Small intestine (tissue), 16 donors: ENCODE measurements around the gene HAUS8. TPM values are rescaled to one million over a fixed set of nuclear protein-coding genes. Genes with fewer than 3 reads are reported as not detected.

ENCODE experiments used
- DNase-seq, 2 donors: peaks; one replicate each; pipeline versions ENCODE4 v3.0.0 to v3.0.0-alpha.2; 2013
- FAIRE-seq: peaks from 2 replicates; lab custom pipeline; 2012; peaks lifted over from hg19 to GRCh38; lab: Jason Lieb, UNC
- H3K27ac ChIP-seq, 3 donors: one replicate each; pipeline ENCODE4 v1.5.1; 2013; ENCODE audit warnings: low read length in 2 of 3, mild to moderate bottlenecking in 2 of 3, control low read depth in 1 of 3, inconsistent platforms in 1 of 3, low read depth in 1 of 3, moderate library complexity in 1 of 3
- H3K27me3 ChIP-seq, 3 donors: one replicate each; pipeline ENCODE4 v1.6.1; 2013; ENCODE audit warnings: low read length in 3 of 3, inconsistent platforms in 1 of 3; ENCODE audit not compliant: control insufficient read depth in 3 of 3, insufficient read depth in 3 of 3
- H3K36me3 ChIP-seq, 3 donors: one replicate each; pipeline ENCODE4 v1.6.1; 2013; ENCODE audit warnings: low read length in 3 of 3, inconsistent platforms in 1 of 3, low read depth in 1 of 3, mild to moderate bottlenecking in 1 of 3, moderate library complexity in 1 of 3; ENCODE audit not compliant: control insufficient read depth in 3 of 3, insufficient read depth in 2 of 3
- H3K4me1 ChIP-seq, 3 donors: one replicate each; pipeline ENCODE4 v1.6.1; 2013; ENCODE audit warnings: low read length in 2 of 3, inconsistent platforms in 1 of 3, low read depth in 1 of 3, mild to moderate bottlenecking in 1 of 3, moderate library complexity in 1 of 3; ENCODE audit not compliant: control insufficient read depth in 3 of 3, insufficient read depth in 2 of 3
- H3K4me3 ChIP-seq, 3 donors: one replicate each; pipeline ENCODE4 v1.5.1; 2013; ENCODE audit warnings: low read length in 3 of 3, control low read depth in 1 of 3, inconsistent platforms in 1 of 3, low read depth in 1 of 3, mild to moderate bottlenecking in 1 of 3, moderate library complexity in 1 of 3
- H3K9me3 ChIP-seq, 2 donors: one replicate each; pipeline ENCODE4 v1.6.1; 2013; ENCODE audit warnings: low read depth in 1 of 2, low read length in 1 of 2; ENCODE audit not compliant: control insufficient read depth in 2 of 2, insufficient read depth in 1 of 2
- WGBS, 3 donors: extraction: QIAGEN DNeasy Blood & Tissue Kit; methylation state at CpG; one replicate each; pipeline ENCODE4 v1.1.7; 2013; 5-methylcytosine and 5-hydroxymethylcytosine counted together
- long read RNA-seq, 10 donors: transcript quantifications; one replicate each; lab custom pipeline, GENCODE V29; 2026
- polyA plus RNA-seq, 4 donors: library from polyadenylated mRNA; stranded (reverse) in 3 of 4; unstranded in 1 of 4; fragments of 200-250 nt in 3 of 4; fragments of 120-200 nt in 1 of 4; gene quantifications; one replicate each; pipeline versions ENCODE4 v1.2.1 to v1.2.3, GENCODE V29; 2013
- donor health status: healthy with polysubstance abuse.
- donor health status: control.
- donor health status: control.
- donor health status: Bipolar disorder and iron deficiency.
- donor health status: healthy.

Gene HAUS8, protein sequence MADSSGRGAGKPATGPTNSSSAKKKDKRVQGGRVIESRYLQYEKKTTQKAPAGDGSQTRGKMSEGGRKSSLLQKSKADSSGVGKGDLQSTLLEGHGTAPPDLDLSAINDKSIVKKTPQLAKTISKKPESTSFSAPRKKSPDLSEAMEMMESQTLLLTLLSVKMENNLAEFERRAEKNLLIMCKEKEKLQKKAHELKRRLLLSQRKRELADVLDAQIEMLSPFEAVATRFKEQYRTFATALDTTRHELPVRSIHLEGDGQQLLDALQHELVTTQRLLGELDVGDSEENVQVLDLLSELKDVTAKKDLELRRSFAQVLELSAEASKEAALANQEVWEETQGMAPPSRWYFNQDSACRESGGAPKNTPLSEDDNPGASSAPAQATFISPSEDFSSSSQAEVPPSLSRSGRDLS
- polyA plus RNA-seq, result 10 to 100 TPM in 2 of 4 donors, 1 to 10 TPM in 2; 7.4 to 16.5 (median 13.2) TPM
- long read RNA-seq, donor 1, result 0 reads
- long read RNA-seq, donor 2, partial matches to known transcripts, result 0 of 1 reads
- long read RNA-seq, donor 2, other reads (novel, unspliced or antisense), result 0 of 1 reads
- long read RNA-seq, donor 3, partial matches to known transcripts, result 0 of 4 reads
- long read RNA-seq, donor 3, other reads (novel, unspliced or antisense), result 0 of 4 reads
- long read RNA-seq, donor 4, result 0 reads
- long read RNA-seq, donor 5, partial matches to known transcripts, result 0 of 1 reads
- long read RNA-seq, donor 5, other reads (novel, unspliced or antisense), result 0 of 1 reads
- long read RNA-seq, donor 6, partial matches to known transcripts, result 0 of 6 reads
- long read RNA-seq, donor 6, other reads (novel, unspliced or antisense), result 0 of 6 reads
- long read RNA-seq, donor 7, partial matches to known transcripts, result 0 of 7 reads
- long read RNA-seq, donor 7, other reads (novel, unspliced or antisense), result 0 of 7 reads
- long read RNA-seq, donor 8, result 0 reads
- long read RNA-seq, donor 9, partial matches to known transcripts, result 0 of 1 reads
- long read RNA-seq, donor 9, other reads (novel, unspliced or antisense), result 0 of 1 reads
- long read RNA-seq, donor 10, partial matches to known transcripts, result 0 of 4 reads
- long read RNA-seq, donor 10, other reads (novel, unspliced or antisense), result 0 of 4 reads

GRCh38 chr19:17075035-17075863, at the start of gene HAUS8, which contains the start of gene MYO9B:
Gene HAUS8, minus strand, starts transcription at chr19:17075452. Its CDS starts 30 bp downstream, at chr19:17075422.
Gene MYO9B, plus strand, starts transcription at chr19:17075777. Its CDS starts 25,941 bp downstream, at chr19:17101718.
- Histone ChIP-seq H3K27me3 (no peaks in the 10 kb centered on the region), H3K36me3 (peaks cover 0 to 38% (median 0%) of the 10 kb centered on the region in 3 donors), H3K9me3 (no peaks in the 10 kb centered on the region), H3K4me3 (peak within 1 kb of the TSS; percentile 85 to 89 (median 87)), H3K4me1 (peaks cover 2 to 19% (median 9%) of the 10 kb centered on the region in 3 donors), H3K27ac (peak within 1 kb of the TSS; percentile 60 to 91 (median 88))
- WGBS, 3 donors, result 0% methylated on average over 78 to 103 of the region's 103 CpGs
- FAIRE-seq (no peak), DNase-seq (peak; percentile 99 to 100)

GRCh38 chr19:17124025-17124424, 48.8 kb upstream of the HAUS8 start:
- no peaks in the 10 kb centered on the region for H3K27me3 ChIP-seq
- H3K9me3 ChIP-seq, result peaks cover 0 to 5% of the 10 kb centered on the region in 2 donors
- peaks cover 0 to 27% (median 0%) of the 10 kb centered on the region in 3 donors for H3K36me3 ChIP-seq
- FAIRE-seq (no peak), DNase-seq (no peak)
- H3K4me3 ChIP-seq, result no peak overlapping the region
- peaks cover 0 to 3% (median 0%) of the 10 kb centered on the region in 3 donors for H3K4me1 ChIP-seq
- H3K27ac ChIP-seq, result peak overlapping the region in 1 of 3 donors; percentile 24
- 95 to 98% (median 96%) methylated on average over 1 of the region's 1 CpG for WGBS, 3 donors

GRCh38 chr19:17123041-17123440, 47.8 kb upstream of the HAUS8 start:
- Histone ChIP-seq H3K27ac (no peak overlapping the region), H3K27me3 (no peaks in the 10 kb centered on the region), H3K9me3 (peaks cover 0 to 5% of the 10 kb centered on the region in 2 donors), H3K4me3 (no peak overlapping the region), H3K36me3 (peaks cover 0 to 25% (median 0%) of the 10 kb centered on the region in 3 donors), H3K4me1 (peaks cover 0 to 3% (median 0%) of the 10 kb centered on the region in 3 donors)
- WGBS, 3 donors, result 39 to 58% (median 51%) methylated on average over 2 of the region's 2 CpGs
- FAIRE-seq, result no peak
- DNase-seq, result no peak

GRCh38 chr19:17121736-17122293, 46.6 kb upstream of the HAUS8 start:
- Histone ChIP-seq H3K36me3 (peaks cover 0 to 23% (median 0%) of the 10 kb centered on the region in 3 donors), H3K4me1 (peaks cover 0 to 3% (median 0%) of the 10 kb centered on the region in 3 donors), H3K4me3 (no peak overlapping the region), H3K27ac (no peak overlapping the region), H3K27me3 (no peaks in the 10 kb centered on the region), H3K9me3 (peaks cover 0 to 5% of the 10 kb centered on the region in 2 donors)
- DNase-seq (no peak), FAIRE-seq (no peak)
- WGBS, 3 donors, result 66 to 84% (median 73%) methylated on average over 9 of the region's 9 CpGs

GRCh38 chr19:17118957-17119356, 43.7 kb upstream of the HAUS8 start:
- 95 to 99% (median 97%) methylated on average over 5 of the region's 5 CpGs for WGBS, 3 donors
- peaks cover 0 to 43% (median 0%) of the 10 kb centered on the region in 3 donors for H3K36me3 ChIP-seq
- peaks cover 0 to 3% (median 0%) of the 10 kb centered on the region in 3 donors for H3K4me1 ChIP-seq
- DNase-seq (no peak), FAIRE-seq (no peak)
- H3K9me3 ChIP-seq, result peaks cover 0 to 17% of the 10 kb centered on the region in 2 donors
- H3K4me3 ChIP-seq, result no peak overlapping the region
- no peaks in the 10 kb centered on the region for H3K27me3 ChIP-seq
- H3K27ac ChIP-seq, result no peak overlapping the region

- DNase-seq (no peak), FAIRE-seq (no peak)
- peaks cover 0 to 3% (median 0%) of the 10 kb centered on the region in 3 donors for H3K4me1 ChIP-seq
- H3K36me3 ChIP-seq, result peaks cover 0 to 55% (median 0%) of the 10 kb centered on the region in 3 donors
- H3K27ac ChIP-seq, result peak overlapping the region in 1 of 3 donors; percentile 24
- WGBS, 3 donors, result 83 to 91% (median 87%) methylated on average over 14 of the region's 14 CpGs
- H3K27me3 ChIP-seq, result no peaks in the 10 kb centered on the region
- no peak overlapping the region for H3K4me3 ChIP-seq
- H3K9me3 ChIP-seq, result peaks cover 0 to 11% of the 10 kb centered on the region in 2 donors
These were observed 41.9 kb upstream of the HAUS8 start for GRCh38 chr19:17116996-17117702.

GRCh38 chr19:17114414-17114831, 39.2 kb upstream of the HAUS8 start:
- FAIRE-seq (no peak), DNase-seq (peak in 1 of 2 donors; percentile 16)
- H3K27ac ChIP-seq, result peak overlapping the region in 2 of 3 donors; percentile 52 to 63
- H3K9me3 ChIP-seq, result peaks cover 0 to 11% of the 10 kb centered on the region in 2 donors
- peaks cover 0 to 70% (median 2%) of the 10 kb centered on the region in 3 donors for H3K36me3 ChIP-seq
- H3K4me3 ChIP-seq, result no peak overlapping the region
- no peaks in the 10 kb centered on the region for H3K27me3 ChIP-seq
- 74 to 93% (median 80%) methylated on average over 12 of the region's 12 CpGs for WGBS, 3 donors
- no peaks in the 10 kb centered on the region for H3K4me1 ChIP-seq
